Raji (cell line): ENCODE data around the gene OR8B12.

Experiments
- POLR2A ChIP-seq: IDR thresholded peaks from 2 replicates; pipeline ENCODE4 v1.6.1; 2011; ENCODE audit warnings: low read depth, low read length, control low read depth; ENCODE audit not compliant: insufficient read depth

OR8B12 gene

DNA sequence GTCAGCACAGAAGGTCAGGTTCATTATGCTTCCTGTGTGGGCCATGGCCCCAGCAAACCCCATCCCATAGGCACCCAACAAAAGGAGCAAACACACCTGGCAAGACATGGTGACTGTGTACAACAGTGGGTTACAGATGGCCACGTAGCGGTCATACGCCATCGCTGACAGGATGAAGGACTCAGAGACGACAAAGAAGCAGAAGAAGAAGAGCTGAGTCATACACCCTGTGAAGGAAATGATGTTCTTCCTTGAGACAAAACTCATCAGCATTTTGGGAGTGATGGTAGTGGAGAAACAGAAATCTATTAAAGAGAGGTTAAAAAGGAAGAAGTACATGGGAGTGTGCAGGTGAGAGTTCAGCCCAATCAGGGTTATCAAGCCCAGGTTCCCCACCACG is 309 bp downstream of the OR8B12 start:
- no peak for TF ChIP-seq POLR2A

DNA sequence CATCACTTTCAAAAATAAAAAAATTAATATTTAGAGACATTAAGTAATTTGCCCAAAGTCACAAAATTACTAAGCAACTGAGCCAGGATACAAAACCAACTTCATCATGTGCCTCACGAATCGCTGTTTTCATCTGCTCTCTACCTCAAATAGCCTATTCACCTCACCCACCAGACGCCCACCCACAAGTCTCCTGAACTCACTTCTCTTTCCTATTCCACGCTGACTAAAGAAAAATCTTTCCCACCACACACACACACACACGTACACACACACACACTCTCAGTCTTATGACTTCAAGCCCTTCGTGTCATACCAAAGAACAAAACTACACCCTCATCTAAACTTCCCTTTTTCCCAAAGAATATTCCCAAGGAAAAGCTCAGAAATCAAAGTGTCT is 2.2 kb downstream of the OR8B12 start:
- TF ChIP-seq POLR2A, result no peak

DNA sequence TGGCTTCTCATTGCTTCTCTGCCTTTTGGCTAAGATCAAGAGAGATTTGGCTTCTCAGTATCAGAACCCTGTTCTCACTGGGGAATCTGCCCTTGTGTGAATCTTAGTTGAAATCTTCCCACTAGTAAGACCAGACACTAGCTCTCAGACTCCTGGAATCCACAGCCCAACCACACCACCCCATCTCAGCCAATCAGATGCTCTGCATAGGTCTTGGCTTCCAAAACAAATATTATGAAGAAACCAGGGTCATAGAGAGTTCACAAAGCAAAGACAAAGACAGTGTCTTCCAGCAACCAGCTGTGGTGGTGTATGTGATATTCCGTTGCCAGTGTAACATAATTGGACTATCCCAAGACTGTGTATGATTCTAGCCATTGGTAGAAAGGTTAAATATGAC is 5.4 kb downstream of the OR8B12 start:
- TF ChIP-seq POLR2A, result no peak

- TF ChIP-seq POLR2A, result no peak
Observed at GRCh38 chr11:124536520-124536919, 6.9 kb downstream of the OR8B12 start.

GRCh38 chr11:124535552-124536232 is 7.8 kb downstream of the OR8B12 start:
- TF ChIP-seq POLR2A, result no peak

- no peak for TF ChIP-seq POLR2A
Observed at GRCh38 chr11:124534051-124534450, 9.4 kb downstream of the OR8B12 start.

DNA sequence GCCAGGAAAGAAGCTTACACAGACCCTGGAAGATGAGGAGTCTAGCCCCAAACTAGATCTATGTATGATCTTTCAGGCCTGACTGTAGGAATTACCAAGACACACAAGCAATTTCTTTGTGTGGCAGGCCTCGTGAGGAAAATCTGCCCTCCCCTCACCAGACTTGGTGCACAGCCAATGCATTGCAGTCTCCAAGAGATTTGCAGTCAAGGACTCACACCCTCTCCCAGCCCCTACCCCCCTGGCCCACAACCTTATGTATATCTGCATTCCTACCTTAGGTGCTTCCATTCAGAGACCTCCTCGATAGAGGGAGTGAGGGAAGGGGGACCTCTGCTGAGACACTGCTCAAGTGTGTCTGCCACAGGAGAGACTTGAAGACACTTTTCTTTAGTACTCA is 9.8 kb downstream of the OR8B12 start:
- no peak for TF ChIP-seq POLR2A

GRCh38 chr11:124520550-124520854 is 23.0 kb downstream of the OR8B12 start:
- no peak for TF ChIP-seq POLR2A

- no peak for TF ChIP-seq POLR2A
Observed at GRCh38 chr11:124519850-124520549, 23.5 kb downstream of the OR8B12 start.

DNA sequence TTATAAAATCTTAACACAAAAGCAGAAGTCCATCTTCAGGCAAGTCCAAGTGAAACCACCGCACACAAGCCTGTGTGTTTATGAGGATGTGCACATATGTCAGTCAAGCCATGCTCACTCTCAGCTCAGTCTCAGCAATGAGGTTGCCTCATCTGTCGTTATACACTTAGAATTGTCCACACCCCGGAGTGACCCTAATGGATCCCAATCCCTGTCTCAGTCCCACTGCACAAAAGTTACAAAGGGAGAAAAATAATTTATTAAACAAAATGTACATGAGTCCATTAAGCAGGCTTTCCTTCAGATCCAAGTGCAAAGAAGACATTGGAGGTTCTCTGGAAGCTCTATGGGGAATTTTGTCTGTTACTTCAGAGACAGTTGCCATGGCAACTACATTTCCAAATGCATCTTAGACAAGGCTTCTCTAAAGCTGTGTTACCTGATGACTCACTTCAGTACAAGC is 24.4 kb downstream of the OR8B12 start:
- TF ChIP-seq POLR2A, result no peak

GRCh38 chr11:124517314-124517713 is 26.1 kb downstream of the OR8B12 start:
- no peak for TF ChIP-seq POLR2A

GRCh38 chr11:124514131-124514530 is 29.3 kb downstream of the OR8B12 start:
- TF ChIP-seq POLR2A, result no peak

- no peak for TF ChIP-seq POLR2A
Observed at GRCh38 chr11:124511745-124512144, 31.7 kb downstream of the OR8B12 start.

- TF ChIP-seq POLR2A, result no peak
Observed at GRCh38 chr11:124510279-124510678, 33.2 kb downstream of the OR8B12 start.

- TF ChIP-seq POLR2A, result no peak
Observed at GRCh38 chr11:124499711-124500110, 43.7 kb downstream of the OR8B12 start.

DNA sequence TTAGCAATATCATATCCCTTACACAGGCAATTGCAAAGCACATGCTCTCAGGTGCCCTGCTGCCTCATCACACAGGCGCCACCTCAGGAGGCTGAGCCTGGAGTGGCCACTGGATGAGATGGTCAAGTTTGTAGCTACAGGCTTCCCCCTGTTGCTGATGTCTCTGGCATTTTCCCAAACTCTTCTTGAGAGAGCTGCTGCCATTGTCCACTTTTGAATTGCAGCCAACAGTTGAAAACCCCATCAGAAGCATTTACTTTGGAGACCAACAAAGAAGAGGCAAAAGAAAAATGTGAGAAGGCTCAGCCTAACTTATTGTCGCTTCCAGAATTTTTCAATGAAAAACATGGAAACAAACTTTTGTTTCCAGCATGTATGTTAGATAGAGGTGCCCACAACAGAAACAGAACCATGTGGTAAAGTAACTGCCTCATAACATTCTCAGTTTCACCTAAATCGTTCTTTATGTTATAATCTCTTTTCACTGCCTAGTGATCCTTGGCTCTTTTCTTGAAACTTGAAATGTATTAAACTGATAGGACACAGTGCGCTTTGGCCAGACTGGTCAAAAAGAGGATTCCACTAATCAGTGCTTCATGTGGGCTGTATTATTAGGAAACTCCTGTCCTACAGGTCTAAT is 50.3 kb downstream of the OR8B12 start:
- no peak for TF ChIP-seq POLR2A
